ENCODE measurements around the gene UBA52. TPM values are rescaled to one million over a fixed set of nuclear protein-coding genes. Genes with fewer than 3 reads are reported as not detected.

Gene UBA52
- total RNA-seq, 1 experiment from 2014 or later = 1,276 TPM

- BruUV-seq (replicated peaks) = no TSS peak
- Mint-ChIP-seq H3K36me3 (ENCODE audit: insufficient read depth, unreplicated experiment) (peaks cover 6% of the 10 kb centered on the region), H3K27ac (ENCODE audit: unreplicated experiment) (peak overlapping the region; percentile 60), H3K27me3 (ENCODE audit: insufficient read depth, unreplicated experiment) (no peaks in the 10 kb centered on the region), H3K9me3 (ENCODE audit: unreplicated experiment) (no peaks in the 10 kb centered on the region), H3K4me1 (ENCODE audit: low read depth, unreplicated experiment) (no peaks in the 10 kb centered on the region), H3K4me3 (ENCODE audit: unreplicated experiment) (peak overlapping the region; percentile 70)
- intact Hi-C loops (cut with micrococcal nuclease; ENCODE audit: unreplicated experiment) = loop anchor here (5.0 kb wide), 1 partner anchor 36 kb away; the partner anchor contains the start of gene ELL
- ChIA-PET POLR2A (interaction anchor here (1.0 to 1.8 kb wide), 4 partner anchors 13 to 276 kb away, joined by 4 to 12 read pairs (median 8); partner anchors contain the start of genes JUND and UBA52), CTCF (interaction anchor here (0.8 to 1.7 kb wide), 7 partner anchors 13 to 81 kb away, joined by 3 to 12 read pairs (median 3); partner anchors contain the start of gene ELL)
- no peaks in the 10 kb centered on the region for H3K4me1 ChIP-seq
- H3K27me3 ChIP-seq (replicated peaks; ENCODE audit: control insufficient read depth, insufficient read depth, low read length) = no peaks in the 10 kb centered on the region
- DNase-seq = no peak
- no peak for TF ChIP-seq CTCF (IDR thresholded peaks at IDR 0.05; ENCODE audit: insufficient read depth in 1 of 2, low read depth in 1 of 2, low read length in 1 of 2, severe bottlenecking in 1 of 2, unreplicated experiment in 1 of 2)
- H3K36me3 ChIP-seq (ENCODE audit: control insufficient read depth, insufficient read depth, low read length) = no peaks in the 10 kb centered on the region
- no peaks in the 10 kb centered on the region for H3K9me3 ChIP-seq
- peak overlapping the region; percentile 98 for H3K4me3 ChIP-seq (ENCODE audit: low read depth, low read length)
These were observed 13.5 kb upstream of the UBA52 start for GRCh38 chr19:18558202-18558555.

- Histone ChIP-seq H3K27me3 (replicated peaks; ENCODE audit: control insufficient read depth, insufficient read depth, low read length) (no peaks in the 10 kb centered on the region), H3K9me3 (no peaks in the 10 kb centered on the region), H3K4me1 (no peaks in the 10 kb centered on the region), H3K4me3 (ENCODE audit: low read depth, low read length) (peak overlapping the region; percentile 98), H3K36me3 (ENCODE audit: control insufficient read depth, insufficient read depth, low read length) (no peaks in the 10 kb centered on the region)
- BruUV-seq (replicated peaks) = no TSS peak
- DNase-seq = no peak
- TF ChIP-seq CTCF (IDR thresholded peaks at IDR 0.05; ENCODE audit: insufficient read depth in 1 of 2, low read depth in 1 of 2, low read length in 1 of 2, severe bottlenecking in 1 of 2, unreplicated experiment in 1 of 2) = no peak
- no peaks in the 10 kb centered on the region for H3K9me3 Mint-ChIP-seq (ENCODE audit: unreplicated experiment)
- intact Hi-C loops (cut with micrococcal nuclease; ENCODE audit: unreplicated experiment) = loop anchor here (5.0 kb wide), 1 partner anchor 36 kb away; the partner anchor contains the start of gene ELL
- peak overlapping the region; percentile 60 for H3K27ac Mint-ChIP-seq (ENCODE audit: unreplicated experiment)
- H3K27me3 Mint-ChIP-seq (ENCODE audit: insufficient read depth, unreplicated experiment) = no peaks in the 10 kb centered on the region
- peaks cover 6% of the 10 kb centered on the region for H3K36me3 Mint-ChIP-seq (ENCODE audit: insufficient read depth, unreplicated experiment)
- CTCF ChIA-PET = interaction anchor here (1.6 to 1.7 kb wide), 2 partner anchors 39 to 70 kb away, joined by 9 to 12 read pairs; no protein-coding TSS in a partner anchor
- H3K4me3 Mint-ChIP-seq (ENCODE audit: unreplicated experiment) = peak overlapping the region; percentile 70
- no peaks in the 10 kb centered on the region for H3K4me1 Mint-ChIP-seq (ENCODE audit: low read depth, unreplicated experiment)
- POLR2A ChIA-PET = interaction anchor here (1.4 to 1.8 kb wide), 2 partner anchors 12 to 31 kb away, joined by 10 to 12 read pairs; partner anchors contain the start of gene UBA52
These were observed 13.1 kb upstream of the UBA52 start for GRCh38 chr19:18558604-18559003.

- Histone ChIP-seq H3K36me3 (ENCODE audit: control insufficient read depth, insufficient read depth, low read length) (peaks cover 2% of the 10 kb centered on the region; the same call in 1 of the 2 replicates), H3K4me1 (no peaks in the 10 kb centered on the region), H3K9me3 (no peaks in the 10 kb centered on the region), H3K4me3 (ENCODE audit: low read depth, low read length) (no peak overlapping the region), H3K27me3 (replicated peaks; ENCODE audit: control insufficient read depth, insufficient read depth, low read length) (no peaks in the 10 kb centered on the region)
- Mint-ChIP-seq H3K27ac (ENCODE audit: unreplicated experiment) (no peak overlapping the region), H3K9me3 (ENCODE audit: unreplicated experiment) (no peaks in the 10 kb centered on the region), H3K4me3 (ENCODE audit: unreplicated experiment) (no peak overlapping the region), H3K4me1 (ENCODE audit: low read depth, unreplicated experiment) (no peaks in the 10 kb centered on the region), H3K36me3 (ENCODE audit: insufficient read depth, unreplicated experiment) (peaks cover 16% of the 10 kb centered on the region), H3K27me3 (ENCODE audit: insufficient read depth, unreplicated experiment) (no peaks in the 10 kb centered on the region)
- no peak for DNase-seq
- CTCF ChIA-PET = no interaction called here
- intact Hi-C loops (cut with micrococcal nuclease; ENCODE audit: unreplicated experiment) = loop anchor here (5.0 kb wide), 1 partner anchor 37 kb away; the partner anchor contains the start of gene ELL
- BruUV-seq (replicated peaks) = no TSS peak
- no peak for TF ChIP-seq CTCF (IDR thresholded peaks at IDR 0.05; ENCODE audit: insufficient read depth in 1 of 2, low read depth in 1 of 2, low read length in 1 of 2, severe bottlenecking in 1 of 2, unreplicated experiment in 1 of 2)
- POLR2A ChIA-PET = no interaction called here
These were observed 12.0 kb upstream of the UBA52 start for GRCh38 chr19:18559685-18560084.
